ENCODE measurements around the gene FBXW4. TPM values are rescaled to one million over a fixed set of nuclear protein-coding genes. Genes with fewer than 3 reads are reported as not detected.
A peak's percentile ranks its signal among the peaks of the same experiment; 100 is the strongest.

The FBXW4 gene
- total and polyA plus RNA-seq, 2 of the 8 experiments (the other 6 are each of a cell fraction or from before 2014, with no cell fraction given) = 29.0 to 32.8 TPM

- H2BK5ac ChIP-seq (ENCODE audit: low read depth, low read length) = no peak overlapping the region
- DNase-seq (ENCODE audit: low read depth in 1 of 2, low spot score in 2 of 2) = no peak
- no peak overlapping the region for H2AK5ac ChIP-seq (ENCODE audit: low read depth, low read length)
- H3K23me2 ChIP-seq (ENCODE audit: low read depth, low read length) = no peaks in the 10 kb centered on the region
- H4K8ac ChIP-seq (ENCODE audit: extremely low read depth, insufficient read depth, low read length) = no peak overlapping the region
- H3K9me3 ChIP-seq (ENCODE audit: insufficient read depth in 2 of 2, low read depth in 1 of 2, low read length in 1 of 2) = no peaks in the 10 kb centered on the region
- 90% methylated on average over 3 of the region's 3 CpGs; no CpG with 5 or more reads in 1 of the 2 experiments for WGBS, 2 experiments (ENCODE audit: extremely low coverage in 1 of 2, insufficient coverage in 1 of 2, insufficient read length in 1 of 2, insufficient replicate concordance in 2 of 2, low coverage in 1 of 2, low lambda C conversion rate in 2 of 2, missing lambda C conversion rate in 1 of 2)
- no peaks in the 10 kb centered on the region for H3K27me3 ChIP-seq (replicated peaks in 1 of 4; ENCODE audit: control insufficient read depth in 3 of 4, extremely low read depth in 1 of 4, insufficient read depth in 3 of 4, low read length in 3 of 4)
- H4K91ac ChIP-seq (replicated peaks; ENCODE audit: insufficient read length, low read length) = no peak overlapping the region
- no peak for TF ChIP-seq HDAC2 (IDR thresholded peaks at IDR 0.05; ENCODE audit: borderline replicate concordance in 1 of 2, low read depth in 2 of 2, low read length in 2 of 2)
- TF ChIP-seq SAP30 (IDR thresholded peaks at IDR 0.05; ENCODE audit: insufficient read depth, insufficient replicate concordance, low read length) = no peak
- no peak for TF ChIP-seq SRF (IDR thresholded peaks at IDR 0.05; ENCODE audit: low read depth, low read length)
- no peak for TF ChIP-seq TCF12 (IDR thresholded peaks at IDR 0.05; ENCODE audit: low read depth, low read length)
- TF ChIP-seq CHD2 (IDR thresholded peaks at IDR 0.05; ENCODE audit: low read length) = no peak
- no peak for TF ChIP-seq SIRT6 (IDR thresholded peaks at IDR 0.05; ENCODE audit: low read length)
- TF ChIP-seq SUZ12 (IDR thresholded peaks at IDR 0.05; ENCODE audit: low read length) = no peak
- TF ChIP-seq TBP (IDR thresholded peaks at IDR 0.05; ENCODE audit: low read depth, low read length) = no peak
- no peak for TF ChIP-seq BCL11A (IDR thresholded peaks at IDR 0.05; ENCODE audit: low read depth in 2 of 2, low read length in 2 of 2)
- no peak for TF ChIP-seq BACH1 (IDR thresholded peaks at IDR 0.05; ENCODE audit: low read length)
- TF ChIP-seq ZNF274 (IDR thresholded peaks at IDR 0.05; ENCODE audit: borderline replicate concordance, extremely low read depth, low read length) = no peak
- TF ChIP-seq CBX8 (IDR thresholded peaks at IDR 0.05; ENCODE audit: borderline replicate concordance, low read depth, low read length) = no peak
- no peak overlapping the region; the same call in 1 of the 2 replicates for H3K18ac ChIP-seq (ENCODE audit: extremely low read depth, low read length)
- H3K9ac ChIP-seq (replicated peaks in 1 of 4; ENCODE audit: extremely low read depth in 1 of 4, low read depth in 3 of 4, low read length in 3 of 4) = no peak overlapping the region
- ChIA-PET POLR2A (ENCODE audit: partially characterized antibody) (interaction anchor here (0.8 to 3.0 kb wide), 3 partner anchors 9 to 26 kb away, joined by 3 to 8 read pairs (median 3); no protein-coding TSS in a partner anchor), CTCF (ENCODE audit: partially characterized antibody) (interaction anchor here (0.7 to 10.9 kb wide), 7 partner anchors 10 to 459 kb away, joined by 3 to 131 read pairs (median 4); no protein-coding TSS in a partner anchor)
- H4K5ac ChIP-seq (ENCODE audit: insufficient read length, low read depth, low read length) = no peak overlapping the region
- H2BK20ac ChIP-seq (ENCODE audit: low read length) = no peak overlapping the region; the same call in 1 of the 2 replicates
- no peak overlapping the region for H3K4me2 ChIP-seq (ENCODE audit: insufficient read depth in 1 of 2, low read depth in 2 of 2, low read length in 2 of 2)
- H2AFZ ChIP-seq (ENCODE audit: low read length) = no peak overlapping the region
- peaks cover 0 to 1% of the 10 kb centered on the region in 2 experiments for H4K20me1 ChIP-seq (replicated peaks in 1 of 2; ENCODE audit: control insufficient read depth in 1 of 2, insufficient read depth in 2 of 2, low read length in 2 of 2)
- no peaks in the 10 kb centered on the region for H3K79me2 ChIP-seq (ENCODE audit: control insufficient read depth in 1 of 2, insufficient read depth in 2 of 2, low read length in 2 of 2)
- H3K4me3 ChIP-seq (ENCODE audit: extremely low read depth in 1 of 4, insufficient read depth in 2 of 4, low read depth in 3 of 4, low read length in 4 of 4) = no peak overlapping the region
- H3K4ac ChIP-seq (replicated peaks; ENCODE audit: insufficient read length, low read depth, low read length) = no peak overlapping the region
- H3K23ac ChIP-seq (ENCODE audit: insufficient read length) = no peak overlapping the region
- no peak overlapping the region for H3K14ac ChIP-seq (ENCODE audit: insufficient read length)
- 0 out of 2 replicates have a peak overlapping the region, but pooled peaks have one; percentile 29 for H2BK15ac ChIP-seq (ENCODE audit: low read length)
- no peak overlapping the region for H2BK120ac ChIP-seq (replicated peaks; ENCODE audit: low read depth, low read length)
- peaks cover 0 to 13% (median 3%) of the 10 kb centered on the region in 4 experiments; a peak in 4 of 8 replicates for H3K36me3 ChIP-seq (ENCODE audit: control insufficient read depth in 2 of 4, insufficient read depth in 4 of 4, low read length in 3 of 4)
- H3K4me1 ChIP-seq (replicated peaks in 1 of 4; ENCODE audit: control insufficient read depth in 3 of 4, insufficient read depth in 4 of 4, low read length in 3 of 4) = peaks cover 5 to 17% (median 13%) of the 10 kb centered on the region in 4 experiments
- H3K56ac ChIP-seq (replicated peaks; ENCODE audit: insufficient read length, low read depth, low read length) = no peak overlapping the region
- H3K79me1 ChIP-seq (ENCODE audit: low read depth, low read length) = no peaks in the 10 kb centered on the region; the same call in 1 of the 2 replicates
- H2BK12ac ChIP-seq (ENCODE audit: low read depth, low read length) = peak overlapping the region; percentile 27; the same call in 1 of the 2 replicates
- H3K27ac ChIP-seq (ENCODE audit: low read depth, low read length) = peak overlapping the region; percentile 29; the same call in 1 of the 2 replicates
- no peak for FAIRE-seq
Measured at GRCh38 chr10:101613646-101614045, 81.3 kb downstream of the FBXW4 start.

Measured in H1 (cell line).